Mammary epithelial cell (primary cell): Measurements from ENCODE around the gene FSHR.

Experiments used
- CTCF ChIP-seq, 2 donors: IDR thresholded peaks in 1 of 2; conservative IDR thresholded peaks in 1 of 2; 2 replicates each; pipeline ENCODE4 v1.5.1; 2011 to 2012; ENCODE audit warnings: inconsistent platforms in 2 of 2, low read length in 2 of 2, mild to moderate bottlenecking in 2 of 2, control low read depth in 1 of 2, low read depth in 1 of 2; ENCODE audit not compliant: insufficient read depth in 1 of 2; ENCODE audit errors: extremely low read depth in 1 of 2
- EZH2 ChIP-seq: IDR thresholded peaks from 2 replicates; pipeline ENCODE4 v1.6.1; 2012; ENCODE audit warnings: low read length, inconsistent platforms, borderline replicate concordance

- TF ChIP-seq CTCF (conservative IDR thresholded peaks at IDR 0.05 in 1 of 2, IDR thresholded peaks at IDR 0.05 in 1 of 2; ENCODE audit: extremely low read depth in 1 of 2, insufficient read depth in 1 of 2, low read depth in 1 of 2, low read length in 2 of 2) (no peak), EZH2 (no peak)
These were observed 221.6 kb downstream of the FSHR start for GRCh38 chr2:48932667-48933066.
